GM18526 (cell line): ENCODE results near the gene QSOX1.

ENCODE experiments used
- POLR2A ChIP-seq: IDR thresholded peaks from 3 replicates; pipeline ENCODE4 v1.6.1; 2011; ENCODE audit not compliant: insufficient read length; ENCODE audit errors: extremely low read depth

The QSOX1 gene

DNA sequence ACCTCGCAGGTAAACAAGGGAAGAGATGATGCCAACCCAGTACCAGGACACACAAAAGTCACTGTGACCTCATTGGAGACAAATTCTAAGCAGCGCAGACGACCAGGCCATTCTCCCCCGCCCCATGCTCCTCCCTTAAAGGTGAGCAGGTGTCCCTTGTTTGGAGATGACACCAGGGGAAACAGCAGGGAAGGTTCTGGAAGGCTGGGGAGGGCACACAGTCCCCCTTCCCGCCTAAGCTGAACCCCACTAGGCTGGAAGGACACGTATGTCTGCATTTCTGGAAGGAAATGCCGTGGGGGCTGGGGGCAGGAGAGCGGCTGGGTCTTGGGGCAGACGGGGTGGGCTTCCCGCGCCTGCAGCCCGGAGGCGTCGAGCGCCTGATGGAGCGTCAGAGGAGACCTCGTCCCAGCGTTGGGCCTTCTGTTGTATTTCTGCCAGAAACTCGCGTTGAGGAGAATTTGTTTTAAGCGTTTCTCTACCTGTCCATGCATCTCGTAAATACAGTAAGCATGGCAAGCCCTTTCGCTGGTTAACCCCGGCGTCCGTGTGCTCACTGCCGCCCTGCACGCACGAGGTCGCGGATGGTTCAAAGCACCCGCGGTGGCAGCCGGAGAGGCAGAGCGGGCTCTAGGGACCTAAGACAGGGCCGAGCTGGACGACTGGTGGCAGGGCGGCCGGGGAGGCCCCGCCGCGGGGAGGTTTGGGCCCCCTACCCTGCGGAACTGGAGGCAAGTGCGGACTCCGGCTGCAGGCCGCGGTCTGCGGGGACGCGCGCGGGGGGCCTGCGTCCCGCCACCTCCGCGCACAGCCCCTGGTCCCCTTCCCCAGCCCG is 74.2 kb downstream of the QSOX1 start:
- TF ChIP-seq POLR2A: no peak

- no peak for TF ChIP-seq POLR2A
These were observed 75.1 kb downstream of the QSOX1 start, which contains the start of gene LHX4 for GRCh38 chr1:180229483-180230415. Gene LHX4 (plus strand): TSS chr1:180230264. CDS start chr1:180230530, 266 bp downstream.

DNA sequence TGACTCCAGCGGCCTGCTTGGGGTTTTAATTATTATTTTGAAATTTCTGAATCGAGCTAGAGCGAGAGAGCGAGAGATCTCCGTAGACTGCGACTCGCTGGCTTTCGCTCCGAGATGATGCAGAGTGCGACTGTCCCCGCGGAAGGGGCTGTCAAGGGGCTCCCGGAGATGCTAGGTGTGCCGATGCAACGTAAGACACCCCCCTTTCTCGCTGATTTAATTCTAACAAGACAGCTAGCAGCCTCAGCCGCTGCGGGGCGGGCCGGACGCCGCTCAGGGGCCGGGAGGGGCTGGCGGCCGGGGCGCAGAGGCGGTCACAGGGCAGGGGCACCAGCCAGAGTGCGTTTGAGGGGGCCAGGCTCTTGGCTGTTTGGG is 75.7 kb downstream of the QSOX1 start:
- no peak for TF ChIP-seq POLR2A

GRCh38 chr1:180230791-180231505 is 76.3 kb downstream of the QSOX1 start:
- no peak for TF ChIP-seq POLR2A

GRCh38 chr1:180231506-180231921 is 76.8 kb downstream of the QSOX1 start:
- no peak for TF ChIP-seq POLR2A

- no peak for TF ChIP-seq POLR2A
These were observed 77.3 kb downstream of the QSOX1 start for GRCh38 chr1:180231936-180232335.

- TF ChIP-seq POLR2A: no peak
These were observed 77.9 kb downstream of the QSOX1 start for GRCh38 chr1:180232521-180233043.

- no peak for TF ChIP-seq POLR2A
These were observed 78.7 kb downstream of the QSOX1 start for GRCh38 chr1:180233191-180234011.

DNA sequence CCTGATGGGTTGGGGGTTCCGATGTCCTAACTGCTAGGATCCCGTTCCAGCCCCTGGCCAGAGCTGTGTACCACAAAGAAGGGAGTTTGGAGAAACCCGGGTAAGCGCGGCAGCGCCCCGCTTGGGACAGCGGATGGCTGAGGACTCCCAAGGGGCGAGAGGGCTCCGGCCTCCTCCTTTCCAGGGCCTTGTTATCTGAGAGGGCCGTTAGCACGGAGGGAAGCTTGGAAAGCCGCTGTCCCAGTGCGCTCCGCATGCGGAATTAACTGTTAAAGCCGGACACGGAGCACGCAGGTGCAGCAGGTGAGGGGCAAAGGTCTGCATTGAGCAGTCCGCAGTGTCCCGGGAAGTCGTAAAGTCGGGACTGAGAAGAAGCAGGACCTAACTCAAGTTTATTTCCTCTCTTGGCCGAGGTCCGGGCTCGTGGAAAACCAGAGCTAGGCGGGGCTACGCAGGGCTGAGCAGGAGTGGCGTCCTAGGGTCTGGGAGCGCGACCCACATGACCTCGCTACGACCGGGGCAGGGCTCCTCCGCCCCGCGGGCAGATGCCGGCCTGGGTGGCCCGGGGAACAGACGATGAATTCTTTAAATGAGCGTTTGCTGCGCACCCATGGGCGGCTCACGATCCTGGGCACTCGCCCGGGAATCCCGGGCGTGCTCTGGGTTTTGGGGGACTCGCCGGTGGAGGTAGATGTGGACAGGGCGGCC is 79.9 kb downstream of the QSOX1 start:
- TF ChIP-seq POLR2A: no peak

- TF ChIP-seq POLR2A: no peak
These were observed 80.4 kb downstream of the QSOX1 start for GRCh38 chr1:180235077-180235501.

DNA sequence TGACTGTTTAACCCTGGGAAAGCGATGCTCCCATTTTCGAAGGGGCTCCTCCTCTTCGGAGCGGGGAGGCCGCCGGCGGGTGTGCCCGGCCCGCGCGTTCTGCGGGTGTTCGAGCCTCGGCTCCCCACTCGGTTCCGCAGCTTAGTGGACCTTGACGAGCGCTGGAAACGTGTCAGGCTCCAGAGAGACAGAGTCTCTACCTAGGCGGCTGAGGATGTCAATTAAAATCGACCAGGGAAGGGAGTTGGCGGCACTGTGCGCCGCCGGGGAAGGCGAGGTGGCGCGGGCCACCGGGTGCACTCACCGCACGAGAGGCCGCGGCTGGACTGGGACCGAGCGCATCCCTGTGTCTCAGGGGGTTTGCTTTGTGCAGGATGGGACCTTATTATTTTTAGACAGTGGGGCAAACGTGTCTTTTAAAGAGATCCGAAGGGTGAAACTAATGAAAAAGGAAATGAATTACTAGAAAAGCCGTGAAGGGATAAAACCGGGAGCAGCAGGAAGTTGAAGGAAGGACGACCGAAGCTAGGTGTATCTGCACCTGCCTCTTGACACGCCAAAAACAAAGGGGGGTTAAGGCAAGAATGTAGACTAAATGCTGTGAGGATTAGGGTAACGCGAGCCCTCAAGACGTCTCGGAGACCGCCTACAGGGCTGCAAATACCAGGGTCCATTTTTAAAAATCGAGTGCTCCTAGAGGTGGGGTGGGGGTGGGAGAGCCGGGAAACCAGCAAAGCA is 81.0 kb downstream of the QSOX1 start:
- TF ChIP-seq POLR2A: no peak

DNA sequence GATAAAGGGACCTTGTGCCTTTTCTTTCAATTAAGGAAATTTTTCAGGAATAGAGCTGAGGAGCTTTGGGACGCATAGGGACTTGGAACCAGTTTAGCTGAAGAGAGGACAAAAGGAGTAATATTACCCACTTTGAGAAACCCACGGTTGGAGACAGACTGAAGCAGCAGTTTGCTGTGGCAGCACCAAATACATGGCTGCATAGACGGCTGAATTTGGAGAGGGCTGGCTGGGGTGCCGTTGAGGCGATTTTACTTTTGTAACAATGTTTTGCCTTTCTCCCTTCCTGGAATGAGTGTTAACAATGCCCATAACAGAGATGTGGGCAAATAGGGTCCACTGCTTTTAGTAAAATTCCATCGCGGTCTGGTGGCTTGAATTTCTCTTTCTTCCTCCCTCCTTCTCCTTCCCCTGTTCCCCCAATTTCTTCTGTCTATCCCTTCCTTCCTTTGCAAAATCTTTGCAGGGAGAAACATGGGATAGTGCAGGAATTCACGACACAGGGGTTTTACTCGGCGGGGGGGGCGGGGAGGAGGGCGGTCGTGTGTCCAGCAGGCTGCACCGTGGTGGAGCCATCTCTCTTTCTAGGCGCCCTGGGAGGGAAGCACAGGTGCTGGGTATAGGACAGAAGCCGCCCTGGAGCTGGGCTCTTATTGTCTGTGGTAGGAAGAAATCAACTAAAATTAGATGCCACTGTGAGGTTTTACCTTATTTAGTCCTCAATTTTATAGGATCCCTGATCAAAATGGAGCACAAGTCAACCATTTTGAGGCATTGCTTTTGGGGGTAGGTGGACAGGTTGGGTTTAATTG is 82.2 kb downstream of the QSOX1 start:
- no peak for TF ChIP-seq POLR2A
